Endothelial cell of umbilical vein (primary cell): ENCODE data around the gene PTPRD.

Source experiments
- MYC ChIP-seq: IDR thresholded peaks from one replicate; pipeline ENCODE4 v1.6.1; 2011; ENCODE audit warnings: mild to moderate bottlenecking, low read depth, low read length
- POLR2A ChIP-seq: IDR thresholded peaks from 2 replicates; pipeline ENCODE4 v1.6.1; 2012; ENCODE audit warnings: low read depth, mild to moderate bottlenecking, control low read depth, low read length
- POLR2AphosphoS5 ChIP-seq: IDR thresholded peaks from 2 replicates; pipeline ENCODE4 v1.6.1; 2012; ENCODE audit warnings: low read depth, mild to moderate bottlenecking, control low read depth, low read length, moderate library complexity; ENCODE audit not compliant: insufficient read depth
- TF ChIP-seq, protein P1 (sequence below), 2 donors: IDR thresholded peaks; 1 replicate in 1 of 2; 2 replicates in 1 of 2; pipeline ENCODE4 v1.5.1; 2011; ENCODE audit warnings: low read length in 2 of 2, mild to moderate bottlenecking in 2 of 2, moderate library complexity in 2 of 2, control low read depth in 1 of 2, inconsistent platforms in 1 of 2, low read depth in 1 of 2; ENCODE audit not compliant: insufficient read depth in 1 of 2; ENCODE audit errors: extremely low read depth in 1 of 2

DNA sequence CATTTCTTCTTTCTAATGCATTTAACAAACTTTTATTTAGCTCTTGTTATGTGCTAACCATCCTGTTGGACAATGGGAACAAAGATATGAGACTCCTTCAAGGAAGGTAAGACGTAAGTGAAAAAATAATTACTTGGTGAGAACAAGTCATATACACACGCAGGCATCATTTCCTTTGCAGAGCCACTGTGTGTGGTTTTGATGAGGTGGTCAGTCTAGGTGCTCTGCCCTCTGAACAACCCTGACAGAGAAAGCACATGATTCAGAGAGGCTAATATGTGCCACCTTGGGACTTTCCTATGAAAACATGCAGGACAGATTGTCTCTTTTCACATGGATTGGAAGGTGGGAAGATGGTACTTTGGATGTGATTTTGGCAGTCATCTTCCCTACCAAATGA lies 1650.7 kb downstream of the PTPRD start:
- TF ChIP-seq POLR2A (no peak), POLR2AphosphoS5 (no peak), MYC (no peak)
- TF ChIP-seq, protein P1, sequence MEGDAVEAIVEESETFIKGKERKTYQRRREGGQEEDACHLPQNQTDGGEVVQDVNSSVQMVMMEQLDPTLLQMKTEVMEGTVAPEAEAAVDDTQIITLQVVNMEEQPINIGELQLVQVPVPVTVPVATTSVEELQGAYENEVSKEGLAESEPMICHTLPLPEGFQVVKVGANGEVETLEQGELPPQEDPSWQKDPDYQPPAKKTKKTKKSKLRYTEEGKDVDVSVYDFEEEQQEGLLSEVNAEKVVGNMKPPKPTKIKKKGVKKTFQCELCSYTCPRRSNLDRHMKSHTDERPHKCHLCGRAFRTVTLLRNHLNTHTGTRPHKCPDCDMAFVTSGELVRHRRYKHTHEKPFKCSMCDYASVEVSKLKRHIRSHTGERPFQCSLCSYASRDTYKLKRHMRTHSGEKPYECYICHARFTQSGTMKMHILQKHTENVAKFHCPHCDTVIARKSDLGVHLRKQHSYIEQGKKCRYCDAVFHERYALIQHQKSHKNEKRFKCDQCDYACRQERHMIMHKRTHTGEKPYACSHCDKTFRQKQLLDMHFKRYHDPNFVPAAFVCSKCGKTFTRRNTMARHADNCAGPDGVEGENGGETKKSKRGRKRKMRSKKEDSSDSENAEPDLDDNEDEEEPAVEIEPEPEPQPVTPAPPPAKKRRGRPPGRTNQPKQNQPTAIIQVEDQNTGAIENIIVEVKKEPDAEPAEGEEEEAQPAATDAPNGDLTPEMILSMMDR (IDR thresholded peaks at IDR 0.05; ENCODE audit: extremely low read depth in 1 of 2, insufficient read depth in 1 of 2, low read depth in 1 of 2, low read length in 2 of 2) = no peak
